ENCODE measurements around the gene DPCD. TPM values are rescaled to one million over a fixed set of nuclear protein-coding genes. Genes with fewer than 3 reads are reported as not detected.

Gene DPCD
- total RNA-seq, 1 donor = 36.2 TPM

DNA sequence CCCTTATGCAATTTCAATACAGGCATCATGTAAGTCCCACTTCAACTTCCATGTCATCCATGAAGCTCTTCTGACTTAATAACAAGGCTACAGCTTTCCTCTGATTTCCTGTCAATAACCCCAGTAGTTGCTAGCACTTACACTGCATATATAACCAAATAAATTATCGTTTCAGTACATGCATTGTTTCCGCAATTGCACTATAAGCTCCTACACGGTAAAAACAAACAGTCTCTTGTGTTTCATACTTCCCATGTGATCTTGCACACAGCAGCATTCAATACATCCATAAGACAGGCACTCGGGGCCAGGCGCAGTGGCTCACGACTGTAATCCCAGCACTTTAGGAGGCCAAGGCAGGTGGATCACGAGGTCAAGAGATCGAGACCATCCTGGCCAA is 65.4 kb downstream of the DPCD start:
- H3K79me2 ChIP-seq (ENCODE audit: insufficient read depth, low read length) = no peaks in the 10 kb centered on the region
- peaks cover 23% of the 10 kb centered on the region for H3K36me3 ChIP-seq (ENCODE audit: insufficient read depth, low read length)
- H4K20me1 ChIP-seq (ENCODE audit: insufficient read depth, low read length) = peaks cover 10% of the 10 kb centered on the region
- TF ChIP-seq CTCF (IDR thresholded peaks at IDR 0.05; ENCODE audit: extremely low read depth, low read depth, low read length) = no peak
- H3K9me3 ChIP-seq (ENCODE audit: low read depth, low read length) = no peaks in the 10 kb centered on the region
- no peak for DNase-seq (ENCODE audit: insufficient read length, low spot score, missing footprints)
- H3K27ac ChIP-seq (ENCODE audit: low read depth, low read length) = no peak overlapping the region
- H3K4me1 ChIP-seq (ENCODE audit: insufficient read depth, low read length) = no peaks in the 10 kb centered on the region
- H2AFZ ChIP-seq (ENCODE audit: low read length) = no peak overlapping the region
- H3K4me3 ChIP-seq (ENCODE audit: insufficient read depth, low read length) = no peak overlapping the region
- H3K27me3 ChIP-seq (ENCODE audit: insufficient read depth, low read length) = no peaks in the 10 kb centered on the region
- H3K4me2 ChIP-seq (ENCODE audit: insufficient read depth, low read length) = no peak overlapping the region

DNA sequence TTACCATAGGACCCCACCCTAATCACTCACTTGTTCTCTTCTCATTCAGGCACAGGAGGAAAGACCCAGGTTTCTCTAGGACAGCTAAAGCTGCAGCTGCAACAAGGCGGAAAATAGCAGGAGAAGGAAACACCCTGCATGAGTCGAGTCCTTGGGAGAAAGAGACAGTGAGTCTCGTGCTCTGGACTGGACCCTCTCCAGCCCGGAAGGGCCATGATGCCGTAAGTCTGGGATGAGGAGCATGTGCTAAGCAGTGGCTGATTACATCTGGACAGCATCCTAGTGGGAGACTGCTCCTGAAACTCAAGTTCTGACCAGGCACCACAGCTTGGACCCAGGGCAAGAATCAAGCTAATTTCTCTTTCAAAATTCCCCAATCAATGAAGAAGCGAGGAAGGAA is 67.4 kb downstream of the DPCD start:
- Histone ChIP-seq H3K27me3 (ENCODE audit: insufficient read depth, low read length) (no peaks in the 10 kb centered on the region), H4K20me1 (ENCODE audit: insufficient read depth, low read length) (peaks cover 8% of the 10 kb centered on the region), H3K4me2 (ENCODE audit: insufficient read depth, low read length) (no peak overlapping the region), H3K36me3 (ENCODE audit: insufficient read depth, low read length) (peaks cover 30% of the 10 kb centered on the region), H3K9me3 (ENCODE audit: low read depth, low read length) (no peaks in the 10 kb centered on the region), H3K27ac (ENCODE audit: low read depth, low read length) (no peak overlapping the region), H3K4me1 (ENCODE audit: insufficient read depth, low read length) (no peaks in the 10 kb centered on the region), H3K4me3 (ENCODE audit: insufficient read depth, low read length) (no peak overlapping the region), H2AFZ (ENCODE audit: low read length) (no peak overlapping the region), H3K79me2 (ENCODE audit: insufficient read depth, low read length) (no peaks in the 10 kb centered on the region)
- no peak for TF ChIP-seq CTCF (IDR thresholded peaks at IDR 0.05; ENCODE audit: extremely low read depth, low read depth, low read length)
- DNase-seq (ENCODE audit: insufficient read length, low spot score, missing footprints) = no peak

- TF ChIP-seq CTCF (IDR thresholded peaks at IDR 0.05; ENCODE audit: extremely low read depth, low read depth, low read length) = no peak
- Histone ChIP-seq H3K9me3 (ENCODE audit: low read depth, low read length) (no peaks in the 10 kb centered on the region), H3K4me1 (ENCODE audit: insufficient read depth, low read length) (no peaks in the 10 kb centered on the region), H3K27me3 (ENCODE audit: insufficient read depth, low read length) (no peaks in the 10 kb centered on the region), H2AFZ (ENCODE audit: low read length) (no peak overlapping the region), H3K79me2 (ENCODE audit: insufficient read depth, low read length) (no peaks in the 10 kb centered on the region), H3K27ac (ENCODE audit: low read depth, low read length) (no peak overlapping the region), H3K4me2 (ENCODE audit: insufficient read depth, low read length) (no peak overlapping the region), H3K36me3 (ENCODE audit: insufficient read depth, low read length) (peaks cover 30% of the 10 kb centered on the region), H4K20me1 (ENCODE audit: insufficient read depth, low read length) (peaks cover 7% of the 10 kb centered on the region), H3K4me3 (ENCODE audit: insufficient read depth, low read length) (no peak overlapping the region)
- no peak for DNase-seq (ENCODE audit: insufficient read length, low spot score, missing footprints)
These were observed 68.8 kb downstream of the DPCD start for GRCh38 chr10:101656890-101657289.

GRCh38 chr10:101658975-101659374 is 70.9 kb downstream of the DPCD start:
- Histone ChIP-seq H3K4me2 (ENCODE audit: insufficient read depth, low read length) (no peak overlapping the region), H3K79me2 (ENCODE audit: insufficient read depth, low read length) (no peaks in the 10 kb centered on the region), H3K4me3 (ENCODE audit: insufficient read depth, low read length) (no peak overlapping the region), H4K20me1 (ENCODE audit: insufficient read depth, low read length) (peaks cover 5% of the 10 kb centered on the region), H3K27me3 (ENCODE audit: insufficient read depth, low read length) (no peaks in the 10 kb centered on the region), H3K27ac (ENCODE audit: low read depth, low read length) (no peak overlapping the region), H3K4me1 (ENCODE audit: insufficient read depth, low read length) (no peaks in the 10 kb centered on the region), H2AFZ (ENCODE audit: low read length) (no peak overlapping the region), H3K9me3 (ENCODE audit: low read depth, low read length) (no peaks in the 10 kb centered on the region), H3K36me3 (ENCODE audit: insufficient read depth, low read length) (peaks cover 30% of the 10 kb centered on the region)
- no peak for DNase-seq (ENCODE audit: insufficient read length, low spot score, missing footprints)
- no peak for TF ChIP-seq CTCF (IDR thresholded peaks at IDR 0.05; ENCODE audit: extremely low read depth, low read depth, low read length)

Small RNA genes lying within 50 kb of the gene (small RNA-seq; reads per million reads assigned to genes)
- gene MIR3158-1 (11.7 reads per million, percentile 92 among the genes with 10 or more reads in this experiment), gene RNU6-1165P (not detected)

Other genes with a start within 250 kb of the DPCD start
- gene BTRC, start 234.2 kb upstream of the DPCD start, total RNA-seq = 11.2 and 11.8 TPM in 2 replicates
- 17.1 and 18.5 TPM in 2 replicates for gene POLL, start 64 bp upstream of the DPCD start, total RNA-seq
- 40.2 and 41.8 TPM in 2 replicates for gene FBXW4, start 106.8 kb downstream of the DPCD start, total RNA-seq
- not detected in 2 replicates for gene FGF8, start 187.8 kb downstream of the DPCD start, total RNA-seq
- gene NPM3, start 195.1 kb downstream of the DPCD start, total RNA-seq = 47.7 and 64.8 TPM in 2 replicates
- 115 and 121 TPM in 2 replicates for gene OGA, start 230.1 kb downstream of the DPCD start, total RNA-seq

Data from osteoblast (primary cell).